PC-3 (cell line): ENCODE results near the gene SUSD4.

ENCODE experiments used
- EZH2 ChIP-seq: fragments of 300-600 bp; sonication (generic); IDR thresholded peaks from one replicate; pipeline ENCODE4 v1.6.1; 2017; ENCODE audit warnings: antibody characterized with exemption, mild to moderate bottlenecking, low read length; ENCODE audit not compliant: unreplicated experiment
- TF ChIP-seq, protein P1 (sequence below): fragments of 300-600 bp; sonication (generic); conservative IDR thresholded peaks from 2 replicates; pipeline ENCODE4 v1.5.1; 2017; ENCODE audit warnings: antibody characterized with exemption, low read depth, mild to moderate bottlenecking, low read length

DNA sequence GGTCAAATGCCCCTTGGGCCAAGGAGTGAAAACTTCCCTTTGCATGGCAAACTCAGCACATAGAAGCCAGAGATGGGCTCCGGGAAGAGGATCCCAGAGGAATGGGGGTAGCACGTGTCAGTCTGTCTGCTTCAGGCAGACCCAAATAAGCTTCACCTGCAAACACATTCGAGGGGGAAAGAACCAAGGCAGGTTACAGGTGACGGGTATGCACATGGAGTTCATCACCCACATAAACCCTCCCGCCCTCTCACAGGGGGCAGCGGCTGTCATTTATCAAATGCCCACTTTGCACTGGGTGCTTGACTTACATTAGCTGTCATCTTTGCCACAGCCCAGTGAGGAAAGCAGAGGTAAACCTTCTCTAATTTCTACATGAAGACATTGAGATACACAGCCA lies 147.9 kb downstream of the SUSD4 start:
- TF ChIP-seq, protein P1, sequence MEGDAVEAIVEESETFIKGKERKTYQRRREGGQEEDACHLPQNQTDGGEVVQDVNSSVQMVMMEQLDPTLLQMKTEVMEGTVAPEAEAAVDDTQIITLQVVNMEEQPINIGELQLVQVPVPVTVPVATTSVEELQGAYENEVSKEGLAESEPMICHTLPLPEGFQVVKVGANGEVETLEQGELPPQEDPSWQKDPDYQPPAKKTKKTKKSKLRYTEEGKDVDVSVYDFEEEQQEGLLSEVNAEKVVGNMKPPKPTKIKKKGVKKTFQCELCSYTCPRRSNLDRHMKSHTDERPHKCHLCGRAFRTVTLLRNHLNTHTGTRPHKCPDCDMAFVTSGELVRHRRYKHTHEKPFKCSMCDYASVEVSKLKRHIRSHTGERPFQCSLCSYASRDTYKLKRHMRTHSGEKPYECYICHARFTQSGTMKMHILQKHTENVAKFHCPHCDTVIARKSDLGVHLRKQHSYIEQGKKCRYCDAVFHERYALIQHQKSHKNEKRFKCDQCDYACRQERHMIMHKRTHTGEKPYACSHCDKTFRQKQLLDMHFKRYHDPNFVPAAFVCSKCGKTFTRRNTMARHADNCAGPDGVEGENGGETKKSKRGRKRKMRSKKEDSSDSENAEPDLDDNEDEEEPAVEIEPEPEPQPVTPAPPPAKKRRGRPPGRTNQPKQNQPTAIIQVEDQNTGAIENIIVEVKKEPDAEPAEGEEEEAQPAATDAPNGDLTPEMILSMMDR: no peak
- TF ChIP-seq EZH2: no peak
